Stimulated activated naive CD8-positive, alpha-beta T cell treated with anti-CD3 and anti-CD28 coated beads, Interleukin-15, Interleukin-2, amounts not matched to agents 100 ng/mL and 50 ng/mL, for 24 hours (primary cell): ENCODE measurements around the gene PACC1.

ENCODE experiments used
- H3K27ac Mint-ChIP-seq: one replicate; pipeline ENCODE4 v1.8.0; 2021; ENCODE audit warnings: mild to moderate bottlenecking, mixed read lengths
- H3K27me3 Mint-ChIP-seq: one replicate; pipeline ENCODE4 v1.8.0; 2021; ENCODE audit warnings: mixed read lengths
- H3K36me3 Mint-ChIP-seq: one replicate; pipeline ENCODE4 v1.8.0; 2021; ENCODE audit warnings: low read depth, mixed read lengths
- H3K4me1 Mint-ChIP-seq: one replicate; pipeline ENCODE4 v1.8.0; 2021; ENCODE audit warnings: low read depth, mixed read lengths
- H3K4me3 Mint-ChIP-seq: one replicate; pipeline ENCODE4 v1.8.0; 2021; ENCODE audit warnings: mild to moderate bottlenecking, mixed read lengths
- H3K9me3 Mint-ChIP-seq: one replicate; pipeline ENCODE4 v1.8.0; 2021; ENCODE audit warnings: mixed read lengths

Gene PACC1

DNA sequence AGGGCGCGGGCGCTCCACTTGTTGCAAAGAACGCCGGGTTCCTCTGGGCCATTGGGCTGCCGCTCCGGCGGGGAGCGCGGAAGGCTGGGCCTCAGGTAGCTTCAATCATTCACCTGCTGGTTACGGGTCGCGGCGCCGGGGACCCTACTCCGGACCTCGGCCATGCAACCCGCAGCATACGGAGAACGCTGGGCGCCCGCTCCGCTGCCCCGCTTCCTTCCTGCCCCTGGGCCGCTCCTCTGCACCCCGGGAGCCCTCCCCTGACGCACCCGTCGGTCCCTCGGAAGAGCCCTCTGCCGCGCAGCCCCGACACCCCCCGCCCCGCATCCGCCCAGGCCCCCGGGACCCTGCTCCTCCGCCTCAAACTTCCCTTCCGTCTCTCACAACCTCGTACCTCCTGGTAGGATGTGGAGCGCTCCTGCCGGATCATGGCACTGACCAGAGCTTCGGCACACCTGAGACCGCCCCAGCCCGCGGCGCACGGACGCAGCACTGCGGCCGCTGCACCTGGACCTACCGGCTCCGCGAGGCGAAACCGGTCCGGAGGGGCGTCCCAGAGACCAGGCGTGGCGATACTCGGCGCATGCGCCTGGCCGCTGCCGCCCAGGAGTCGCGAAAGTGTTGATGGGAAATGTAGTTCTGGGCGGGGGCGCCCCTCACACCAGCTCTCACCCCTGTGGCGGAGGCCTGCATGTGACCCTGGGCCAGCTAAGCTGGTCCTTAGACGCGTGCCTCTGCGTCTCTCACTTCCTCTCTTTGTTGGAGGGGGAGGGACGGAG lies at the start of gene PACC1:
Gene PACC1, minus strand, starts transcription at position 559 of the 779 bp plus-strand sequence. Its CDS starts 129 bp downstream, at position 430.
- Mint-ChIP-seq H3K27me3 (no peaks in the 10 kb centered on the region), H3K4me1 (peaks cover 28% of the 10 kb centered on the region), H3K27ac (peak within 1 kb of the TSS; percentile 94), H3K36me3 (peaks cover 25% of the 10 kb centered on the region), H3K9me3 (no peaks in the 10 kb centered on the region), H3K4me3 (peak within 1 kb of the TSS; percentile 93)

DNA sequence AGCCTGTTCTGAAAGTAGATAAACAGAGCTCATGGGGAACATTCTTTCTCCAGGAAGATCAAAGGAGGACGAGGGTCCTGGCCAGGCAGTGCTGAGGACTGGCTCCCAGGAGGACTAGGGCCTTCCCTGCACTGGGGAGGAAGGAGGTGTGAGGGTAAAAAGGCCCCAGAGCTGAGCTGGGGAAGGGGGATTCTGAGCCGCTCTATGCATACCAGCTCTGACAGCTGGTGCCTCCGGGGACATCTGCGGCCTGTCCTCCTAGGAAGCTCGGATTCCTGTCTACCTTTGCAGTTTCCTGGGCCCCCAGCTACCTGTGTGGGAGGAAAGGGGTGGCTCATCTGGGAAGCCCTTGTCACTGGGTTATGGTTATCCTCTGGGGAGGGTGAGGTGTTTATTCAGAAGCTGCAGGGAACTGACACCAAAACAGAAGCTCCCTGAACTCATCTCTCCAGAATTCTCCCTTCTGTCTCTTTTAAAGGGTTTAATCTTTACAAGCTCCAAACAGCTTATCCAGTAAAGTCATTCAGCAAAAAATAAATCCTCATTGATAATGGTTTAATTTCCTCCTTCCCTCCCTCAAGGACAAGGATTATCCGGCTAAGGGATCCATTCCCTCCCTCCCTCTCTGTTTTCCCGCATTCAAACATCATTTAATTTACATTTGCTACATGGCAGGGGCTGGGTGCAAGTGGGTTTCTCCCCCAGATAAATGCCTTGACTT lies 49.0 kb upstream of the PACC1 start:
- H3K27ac Mint-ChIP-seq = no peak overlapping the region
- peaks cover under 1% of the 10 kb centered on the region for H3K4me1 Mint-ChIP-seq
- no peak overlapping the region for H3K4me3 Mint-ChIP-seq
- no peaks in the 10 kb centered on the region for H3K9me3 Mint-ChIP-seq
- H3K27me3 Mint-ChIP-seq = no peaks in the 10 kb centered on the region
- no peaks in the 10 kb centered on the region for H3K36me3 Mint-ChIP-seq

DNA sequence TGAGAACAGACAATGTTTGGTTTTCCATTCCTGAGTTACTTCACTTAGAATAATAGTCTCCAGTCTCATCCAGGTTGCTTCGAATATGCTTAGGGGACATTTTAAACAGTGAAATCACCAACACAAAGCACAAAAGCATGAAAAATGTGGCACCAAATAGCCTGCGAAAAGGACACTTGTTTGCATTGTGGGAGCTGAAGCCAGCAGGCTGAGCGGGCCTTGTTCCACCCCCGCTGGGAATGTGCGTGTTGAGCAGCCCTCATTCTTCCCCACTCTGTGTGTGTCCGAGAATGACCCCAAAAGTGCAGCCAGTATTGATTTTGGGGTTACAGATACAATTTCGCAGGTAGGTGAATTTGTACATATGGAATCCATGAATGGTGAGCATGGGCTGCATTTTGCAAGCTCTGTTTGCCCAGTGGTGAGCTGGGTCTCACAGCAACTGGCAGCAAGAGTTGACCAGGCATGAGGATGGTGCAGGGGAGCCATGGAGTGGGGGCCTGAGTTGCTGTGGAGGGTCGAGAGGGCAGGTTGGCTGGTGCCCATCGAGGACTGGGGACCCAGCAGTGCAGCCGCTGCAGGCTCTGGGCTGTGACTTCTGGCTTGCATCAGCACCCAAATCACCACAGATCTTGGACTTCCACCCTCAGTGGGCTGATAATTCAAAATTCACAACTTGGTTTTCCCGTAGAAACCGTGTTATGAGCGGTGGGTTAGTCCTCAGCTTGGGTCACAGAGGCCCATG lies 47.4 kb upstream of the PACC1 start:
- no peaks in the 10 kb centered on the region for H3K9me3 Mint-ChIP-seq
- peaks cover 6% of the 10 kb centered on the region for H3K4me1 Mint-ChIP-seq
- no peak overlapping the region for H3K27ac Mint-ChIP-seq
- H3K36me3 Mint-ChIP-seq = no peaks in the 10 kb centered on the region
- no peaks in the 10 kb centered on the region for H3K27me3 Mint-ChIP-seq
- no peak overlapping the region for H3K4me3 Mint-ChIP-seq

DNA sequence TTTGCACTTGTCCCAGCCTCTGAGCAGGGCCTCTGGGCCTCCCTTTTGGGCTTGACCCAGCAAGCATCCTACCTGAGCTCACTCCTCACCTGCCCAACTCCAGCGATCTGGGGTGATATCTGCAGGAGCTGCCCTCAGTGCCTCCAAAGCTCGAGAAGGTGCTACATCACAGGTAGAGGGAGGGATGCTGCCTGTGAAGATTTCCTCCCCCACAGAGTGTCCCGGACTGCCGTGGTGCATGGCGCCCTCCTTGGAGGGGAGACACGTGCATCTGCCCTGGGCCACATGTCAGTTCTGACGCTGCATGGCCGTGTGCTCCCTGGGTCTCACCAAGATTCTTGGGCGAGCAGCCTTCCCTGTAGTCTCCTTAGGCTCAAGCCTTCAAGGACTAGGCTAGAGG lies 45.7 kb upstream of the PACC1 start:
- Mint-ChIP-seq H3K4me3 (no peak overlapping the region), H3K4me1 (peaks cover 6% of the 10 kb centered on the region), H3K27me3 (no peaks in the 10 kb centered on the region), H3K36me3 (no peaks in the 10 kb centered on the region), H3K27ac (no peak overlapping the region), H3K9me3 (no peaks in the 10 kb centered on the region)

DNA sequence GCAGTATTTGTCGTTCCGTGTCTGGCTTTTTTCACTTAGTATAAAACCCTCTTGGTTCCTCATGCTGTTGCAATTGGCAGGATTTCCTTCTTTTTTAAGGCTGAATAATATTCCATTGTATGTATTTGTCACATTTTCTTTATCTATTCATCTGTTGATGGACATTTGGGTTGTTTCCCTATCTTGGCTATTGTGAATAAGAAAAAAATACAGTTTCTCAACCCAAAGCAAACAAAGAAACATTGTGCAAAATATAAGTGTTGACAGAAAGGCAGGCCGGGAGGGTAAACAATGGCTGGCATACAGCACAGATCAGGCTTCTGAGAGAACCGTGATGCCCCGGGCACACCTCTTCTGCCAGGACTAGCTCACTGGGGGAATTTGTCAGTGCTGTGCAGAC lies 45.0 kb upstream of the PACC1 start:
- no peaks in the 10 kb centered on the region for H3K27me3 Mint-ChIP-seq
- H3K36me3 Mint-ChIP-seq = no peaks in the 10 kb centered on the region
- H3K4me3 Mint-ChIP-seq = no peak overlapping the region
- H3K9me3 Mint-ChIP-seq = no peaks in the 10 kb centered on the region
- H3K4me1 Mint-ChIP-seq = peaks cover 6% of the 10 kb centered on the region
- no peak overlapping the region for H3K27ac Mint-ChIP-seq

DNA sequence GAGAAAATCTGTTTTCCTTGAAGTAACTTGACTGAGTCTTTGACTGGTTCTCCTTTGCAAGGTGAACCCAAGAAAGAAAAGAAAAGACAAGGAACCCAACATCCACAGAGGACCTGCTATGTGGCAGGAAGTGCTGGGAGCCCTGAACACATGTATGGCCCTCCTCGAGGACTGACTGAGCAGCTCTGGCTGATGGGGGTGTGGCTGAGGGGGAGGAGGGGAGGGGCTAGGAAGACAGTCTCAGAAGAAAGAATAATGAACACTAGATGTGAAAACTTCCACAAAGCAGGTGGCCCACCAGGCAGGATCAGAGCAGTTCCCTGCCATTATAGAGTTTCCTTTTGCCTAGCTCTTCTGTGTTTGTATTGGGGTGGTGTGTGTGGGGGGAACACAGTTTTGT lies 44.1 kb upstream of the PACC1 start:
- no peaks in the 10 kb centered on the region for H3K9me3 Mint-ChIP-seq
- no peaks in the 10 kb centered on the region for H3K36me3 Mint-ChIP-seq
- no peak overlapping the region for H3K27ac Mint-ChIP-seq
- H3K27me3 Mint-ChIP-seq = no peaks in the 10 kb centered on the region
- peaks cover 6% of the 10 kb centered on the region for H3K4me1 Mint-ChIP-seq
- H3K4me3 Mint-ChIP-seq = no peak overlapping the region

DNA sequence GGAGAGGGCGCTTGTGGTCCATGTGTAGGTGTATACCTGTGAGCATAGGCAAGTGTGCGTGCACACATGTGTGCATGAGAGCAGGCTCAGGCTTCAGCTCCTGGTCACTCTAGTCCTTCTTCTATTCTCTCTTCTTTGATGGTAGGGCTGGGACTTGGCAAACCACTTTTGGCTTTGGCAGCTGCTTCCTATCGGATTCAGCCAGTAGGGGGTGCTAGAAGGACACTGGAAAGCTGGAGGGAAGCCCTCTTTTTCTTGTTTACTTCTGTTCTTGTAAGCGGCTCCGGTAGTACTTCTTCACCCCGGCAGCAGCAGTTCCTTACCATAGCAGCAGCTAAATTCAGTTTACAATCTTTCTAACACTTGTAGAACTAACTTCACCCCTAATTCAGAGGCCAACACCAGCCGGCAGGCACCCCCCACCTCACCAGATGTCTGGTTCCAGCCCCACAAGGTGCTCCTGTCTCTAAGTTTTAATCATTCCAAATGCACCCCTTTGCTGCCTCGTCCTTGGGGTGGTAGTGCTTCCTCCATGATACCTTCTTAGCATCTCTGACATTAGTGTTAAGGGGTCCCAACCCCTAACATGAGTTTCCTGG lies 43.2 kb upstream of the PACC1 start:
- H3K4me3 Mint-ChIP-seq = no peak overlapping the region
- H3K9me3 Mint-ChIP-seq = no peaks in the 10 kb centered on the region
- no peaks in the 10 kb centered on the region for H3K27me3 Mint-ChIP-seq
- H3K36me3 Mint-ChIP-seq = no peaks in the 10 kb centered on the region
- H3K4me1 Mint-ChIP-seq = peaks cover 6% of the 10 kb centered on the region
- no peak overlapping the region for H3K27ac Mint-ChIP-seq

DNA sequence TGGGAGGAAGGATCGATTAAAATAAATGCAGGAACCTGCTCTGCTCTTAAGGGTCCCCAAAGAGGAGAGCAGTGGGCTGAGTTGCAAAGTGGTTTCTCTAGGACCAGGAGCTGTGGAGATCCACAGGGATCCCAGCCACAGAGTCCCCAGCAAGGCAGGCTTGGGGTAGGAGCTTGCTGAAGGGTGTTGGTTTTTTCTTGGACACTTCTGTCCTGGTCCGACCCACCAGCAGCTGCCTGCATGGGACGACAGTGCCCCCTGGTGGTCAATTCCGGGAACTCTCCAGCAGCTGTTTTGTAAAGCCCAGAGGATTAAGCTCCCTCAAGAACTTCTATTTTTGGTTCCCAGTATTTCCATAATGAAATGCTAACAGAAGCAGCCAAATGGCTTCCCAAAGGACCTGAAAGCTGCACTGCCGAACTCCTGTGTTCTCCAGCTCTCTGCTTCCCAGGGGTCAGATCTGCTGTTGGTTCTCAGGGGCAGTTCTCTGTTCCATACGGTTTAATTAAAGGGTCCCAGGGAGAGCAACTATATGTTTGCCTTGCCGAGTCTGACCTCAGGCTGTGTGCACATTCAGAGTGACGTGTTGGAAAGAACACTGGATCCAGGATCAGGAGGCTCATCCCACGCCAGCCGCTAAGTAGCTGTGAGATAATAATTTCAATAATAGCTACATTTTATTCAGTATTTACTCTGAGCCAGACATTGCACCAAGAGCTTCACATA lies 41.3 kb upstream of the PACC1 start:
- peaks cover 6% of the 10 kb centered on the region for H3K4me1 Mint-ChIP-seq
- no peaks in the 10 kb centered on the region for H3K36me3 Mint-ChIP-seq
- H3K27me3 Mint-ChIP-seq = no peaks in the 10 kb centered on the region
- no peak overlapping the region for H3K4me3 Mint-ChIP-seq
- H3K9me3 Mint-ChIP-seq = no peaks in the 10 kb centered on the region
- no peak overlapping the region for H3K27ac Mint-ChIP-seq

DNA sequence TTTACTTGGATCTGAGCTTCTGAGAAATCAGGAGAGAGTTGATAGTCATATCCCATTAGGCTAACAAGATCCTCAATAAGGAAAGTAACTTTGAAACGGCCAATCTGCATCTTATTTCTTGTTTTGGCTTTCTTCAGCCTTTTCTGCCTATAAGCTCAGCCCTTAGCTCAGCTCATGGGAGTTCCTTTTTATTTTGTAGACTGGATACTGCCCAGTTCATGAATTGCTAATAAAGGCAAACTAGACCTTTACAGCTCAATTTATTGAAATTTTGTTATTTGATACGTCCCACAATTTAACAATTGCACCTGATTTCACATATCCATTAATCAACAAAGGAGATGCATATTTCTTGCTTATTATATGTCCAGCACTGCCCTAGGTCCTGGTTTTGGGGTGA lies 40.7 kb upstream of the PACC1 start:
- H3K27me3 Mint-ChIP-seq = no peaks in the 10 kb centered on the region
- no peak overlapping the region for H3K4me3 Mint-ChIP-seq
- no peak overlapping the region for H3K27ac Mint-ChIP-seq

DNA sequence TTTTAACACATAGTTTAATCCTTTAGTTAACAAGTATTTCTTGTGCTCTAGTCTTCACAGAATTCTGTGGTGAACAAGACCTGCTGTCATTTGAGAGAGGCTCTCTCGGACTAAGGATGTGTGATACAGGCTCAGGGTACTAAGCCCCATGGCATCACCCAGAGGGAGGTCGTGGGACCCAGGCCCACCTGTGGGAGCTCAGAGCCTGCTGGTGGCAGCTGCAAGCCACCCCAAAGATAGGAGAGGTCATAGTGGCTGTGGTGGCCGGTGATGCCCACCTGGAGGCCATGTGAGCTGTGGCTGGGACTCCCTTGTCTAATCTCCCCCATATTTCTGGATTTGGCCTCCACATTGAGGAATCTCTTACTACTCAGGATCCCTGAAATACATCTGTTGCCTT lies 40.1 kb upstream of the PACC1 start:
- no peaks in the 10 kb centered on the region for H3K9me3 Mint-ChIP-seq
- H3K4me3 Mint-ChIP-seq = no peak overlapping the region
- H3K4me1 Mint-ChIP-seq = peaks cover 6% of the 10 kb centered on the region
- H3K27ac Mint-ChIP-seq = no peak overlapping the region
- no peaks in the 10 kb centered on the region for H3K27me3 Mint-ChIP-seq
- H3K36me3 Mint-ChIP-seq = no peaks in the 10 kb centered on the region

More for the DNA sequence above, 40.7 kb upstream of the PACC1 start:
- Mint-ChIP-seq H3K36me3 (no peaks in the 10 kb centered on the region), H3K9me3 (no peaks in the 10 kb centered on the region), H3K4me1 (peaks cover 6% of the 10 kb centered on the region)

DNA sequence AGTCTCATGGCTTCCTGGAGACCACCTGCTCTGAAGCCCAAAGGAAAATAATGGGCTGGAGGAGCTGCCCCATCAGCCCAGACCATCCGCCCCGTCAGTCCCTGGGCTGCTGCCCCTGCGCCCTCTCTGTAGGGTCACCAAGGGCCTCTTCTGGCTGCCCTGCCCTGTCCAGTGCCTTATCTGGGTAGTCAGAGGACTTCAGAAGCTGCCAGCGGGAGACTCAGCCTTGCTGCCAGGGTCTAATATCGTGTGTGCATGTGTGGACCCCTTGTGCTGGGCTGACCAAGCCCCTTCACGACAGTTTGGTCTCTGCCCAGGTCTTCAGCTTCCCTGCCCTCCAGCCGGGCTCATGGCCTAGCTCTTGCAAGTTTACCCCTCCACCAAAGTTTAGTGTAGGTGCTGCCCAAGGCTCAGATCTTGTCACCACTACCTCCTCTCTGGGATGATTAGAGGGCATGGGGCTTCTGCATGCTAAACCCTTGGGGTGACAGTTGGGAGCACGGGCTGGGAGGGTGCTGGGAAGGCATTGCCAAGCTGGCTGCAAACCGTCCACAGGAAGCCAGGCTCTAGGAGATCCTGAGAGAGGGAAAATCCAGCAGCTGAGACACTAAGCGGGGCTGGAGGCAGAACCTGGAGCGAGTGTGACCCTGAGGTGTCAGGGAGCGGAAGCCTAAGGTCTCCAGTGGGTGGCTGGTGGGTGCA lies 38.6 kb upstream of the PACC1 start:
- no peak overlapping the region for H3K27ac Mint-ChIP-seq
- H3K4me3 Mint-ChIP-seq = no peak overlapping the region
- H3K9me3 Mint-ChIP-seq = no peaks in the 10 kb centered on the region
- H3K27me3 Mint-ChIP-seq = no peaks in the 10 kb centered on the region
- no peaks in the 10 kb centered on the region for H3K36me3 Mint-ChIP-seq
- peaks cover under 1% of the 10 kb centered on the region for H3K4me1 Mint-ChIP-seq

DNA sequence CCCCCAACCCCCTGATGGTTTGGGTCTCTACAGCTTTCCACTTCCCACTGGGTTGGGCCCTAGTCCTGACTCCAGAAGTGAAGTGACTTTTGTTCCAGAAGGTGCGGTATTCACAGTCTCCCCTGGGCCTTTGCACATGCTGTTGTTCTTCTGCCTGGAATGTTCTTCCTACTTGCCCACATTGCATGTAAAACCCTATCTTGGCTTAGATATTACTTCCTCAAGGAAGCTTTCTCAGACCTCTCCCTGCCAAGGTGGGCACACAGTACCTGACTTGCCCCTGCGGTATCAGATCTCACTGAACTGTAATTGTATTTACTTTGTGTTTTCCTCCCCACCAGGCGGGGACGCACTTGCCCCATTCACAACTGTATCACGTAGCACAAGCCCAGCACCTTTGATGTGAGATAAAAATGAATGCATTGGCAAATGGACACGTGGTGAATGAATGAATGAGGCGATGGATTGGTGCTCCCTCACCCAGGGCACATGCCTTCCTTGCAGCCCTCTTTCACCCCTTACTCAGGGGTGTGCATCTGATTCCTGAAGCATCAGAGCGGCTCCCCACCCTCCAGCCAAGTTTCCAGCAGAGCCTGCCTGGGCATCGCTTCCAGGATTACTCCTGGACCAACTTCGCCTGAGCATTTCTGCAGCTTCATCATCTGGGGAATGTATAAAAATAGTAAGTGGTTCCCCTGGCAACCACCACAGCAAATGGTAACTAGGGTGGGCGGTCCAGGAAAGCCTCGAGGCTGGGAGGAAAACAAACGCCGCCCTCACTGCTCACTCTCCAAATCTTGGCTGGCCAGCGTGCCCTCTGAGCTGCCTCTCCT lies 37.9 kb upstream of the PACC1 start:
- Mint-ChIP-seq H3K27ac (no peak overlapping the region), H3K36me3 (no peaks in the 10 kb centered on the region), H3K9me3 (no peaks in the 10 kb centered on the region)

More for the DNA sequence above, 37.9 kb upstream of the PACC1 start:
- Mint-ChIP-seq H3K4me1 (no peaks in the 10 kb centered on the region), H3K27me3 (no peaks in the 10 kb centered on the region), H3K4me3 (no peak overlapping the region)
